GM18861 (cell line): ENCODE measurements around the gene CCDC85B.
A peak's percentile ranks its signal among the peaks of the same experiment; 100 is the strongest.

ENCODE experiments used
- ATAC-seq: cut with Tn5 transposase; IDR thresholded peaks from one replicate; pipeline ENCODE4 v1.9.1; 2021; ENCODE audit not compliant: unreplicated experiment

The CCDC85B gene

GRCh38 chr11:65903715-65904114 lies 13.2 kb downstream of the CCDC85B start:
- ATAC-seq, result no peak

DNA sequence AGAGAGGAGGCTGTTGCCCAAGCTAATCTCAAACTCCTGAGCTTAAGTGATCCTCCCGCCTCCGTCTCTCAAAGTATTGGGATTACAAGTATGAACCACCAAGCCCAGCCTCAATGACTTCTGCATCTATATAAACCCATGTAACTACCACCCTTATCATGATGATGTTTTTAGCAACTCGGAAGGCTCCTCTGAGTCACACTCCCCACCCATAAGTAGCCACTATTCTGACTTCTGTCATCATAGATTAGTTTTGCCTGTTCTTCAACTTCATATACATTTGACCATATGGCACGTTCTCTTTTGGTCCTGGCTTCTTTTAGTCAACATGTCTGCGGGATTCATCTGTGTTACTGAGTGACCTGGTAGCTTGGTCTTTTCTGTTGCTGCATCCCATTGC lies 16.1 kb downstream of the CCDC85B start:
- no peak for ATAC-seq

- no peak for ATAC-seq
Measured at GRCh38 chr11:65907878-65908277, 17.4 kb downstream of the CCDC85B start.

DNA sequence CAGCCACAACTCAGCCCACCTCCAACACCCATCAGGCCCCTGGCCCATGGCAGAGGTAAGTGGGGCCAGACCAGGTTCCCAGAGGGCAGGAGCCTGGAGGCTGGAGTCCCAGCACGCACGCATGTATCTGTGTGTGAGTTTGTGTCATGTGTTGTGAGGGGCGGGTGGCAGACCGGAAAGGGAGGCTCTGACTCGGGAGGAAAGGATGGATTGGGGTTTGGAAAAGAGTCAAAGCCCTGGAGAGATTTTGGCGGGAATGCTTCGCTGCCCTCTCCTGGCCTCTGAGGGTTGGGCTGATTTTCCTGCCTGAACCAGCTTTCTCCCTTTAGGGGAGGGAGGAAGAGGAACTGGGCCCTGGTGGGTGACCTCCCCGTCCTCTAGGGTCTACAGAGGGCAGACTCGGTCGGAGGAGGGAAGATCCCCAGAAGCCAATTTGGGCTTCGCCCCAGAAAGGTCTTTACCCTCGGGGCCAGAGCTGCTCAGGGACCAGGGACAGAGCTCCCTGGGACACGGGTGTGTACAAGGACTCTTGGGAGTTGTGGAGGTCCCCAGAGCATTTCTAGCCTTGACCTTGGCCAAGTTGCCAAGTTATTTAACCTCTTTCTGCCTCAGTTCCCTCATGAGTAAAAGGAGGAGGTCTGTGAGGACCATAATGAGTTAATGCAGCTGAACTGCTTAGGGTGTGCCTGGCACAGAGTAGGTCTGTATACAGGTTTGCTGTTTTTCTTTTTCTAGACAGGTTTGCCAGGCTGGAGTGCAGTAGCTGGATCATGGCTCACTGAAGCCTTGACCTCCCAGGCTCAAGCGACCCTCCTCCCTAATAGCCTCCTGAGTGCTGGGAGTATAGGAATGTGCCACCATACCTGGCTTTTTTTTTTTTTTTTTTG lies 21.5 kb downstream of the CCDC85B start:
- no peak for ATAC-seq

DNA sequence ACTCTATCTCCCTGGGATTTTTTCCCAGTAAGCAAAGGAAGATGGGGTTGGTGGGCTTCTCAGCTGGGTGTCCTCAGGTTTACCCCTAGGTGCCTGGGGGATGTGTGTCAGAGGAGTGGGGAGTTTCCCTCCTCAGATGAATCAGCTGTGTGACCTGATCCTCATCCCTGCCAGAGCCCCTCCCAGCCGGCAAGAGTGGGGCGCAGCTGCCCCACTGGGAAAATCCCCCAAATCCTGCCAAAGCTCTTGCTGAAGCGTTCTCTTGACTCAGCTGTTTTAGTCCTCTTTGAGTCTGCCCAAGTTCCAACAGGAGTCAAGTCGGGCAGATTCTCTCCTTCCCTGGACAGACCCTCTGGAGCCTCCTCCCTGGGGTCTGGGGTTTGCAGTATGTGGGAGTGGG lies 22.4 kb downstream of the CCDC85B start:
- ATAC-seq, result no peak

DNA sequence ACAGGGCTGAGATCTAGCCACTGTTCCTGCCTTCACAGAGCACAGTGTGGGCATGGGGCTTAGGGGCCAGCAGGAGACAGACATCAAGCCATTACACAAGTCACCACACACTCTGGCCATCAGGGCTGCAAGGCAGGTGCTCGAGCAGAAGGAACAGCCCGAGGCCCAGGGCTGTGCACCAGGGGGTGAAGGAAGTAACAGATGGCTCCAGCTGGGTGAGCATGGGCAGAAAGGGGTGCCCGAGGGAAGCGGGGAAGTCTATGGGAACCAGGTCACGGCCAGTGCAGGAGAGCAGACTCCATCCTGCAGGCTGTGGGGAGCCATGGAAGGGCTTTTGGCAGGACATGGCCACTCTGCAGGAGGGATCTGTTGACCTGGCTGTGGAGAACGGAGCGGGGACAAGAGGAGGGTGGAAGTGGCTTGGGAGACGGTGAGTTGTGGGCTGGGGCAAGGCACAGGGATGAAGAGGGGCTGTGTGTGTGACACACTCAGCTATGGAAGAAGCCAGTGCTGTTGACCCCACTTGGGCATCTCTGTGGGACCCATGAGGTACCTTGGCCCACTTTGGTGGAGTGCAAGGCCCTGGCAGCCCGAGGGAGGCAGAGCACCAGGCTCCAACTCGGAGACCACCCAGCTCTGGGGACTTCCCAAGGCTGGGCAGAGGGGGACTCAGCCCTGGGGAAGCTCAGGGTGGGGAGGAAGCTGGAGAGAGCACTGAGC lies 24.8 kb downstream of the CCDC85B start:
- no peak for ATAC-seq

- no peak for ATAC-seq
Measured at GRCh38 chr11:65915821-65916251, 25.4 kb downstream of the CCDC85B start.

- ATAC-seq, result no peak
Measured at GRCh38 chr11:65916391-65916790, 25.9 kb downstream of the CCDC85B start.

GRCh38 chr11:65917077-65917433 lies 26.6 kb downstream of the CCDC85B start:
- no peak for ATAC-seq

DNA sequence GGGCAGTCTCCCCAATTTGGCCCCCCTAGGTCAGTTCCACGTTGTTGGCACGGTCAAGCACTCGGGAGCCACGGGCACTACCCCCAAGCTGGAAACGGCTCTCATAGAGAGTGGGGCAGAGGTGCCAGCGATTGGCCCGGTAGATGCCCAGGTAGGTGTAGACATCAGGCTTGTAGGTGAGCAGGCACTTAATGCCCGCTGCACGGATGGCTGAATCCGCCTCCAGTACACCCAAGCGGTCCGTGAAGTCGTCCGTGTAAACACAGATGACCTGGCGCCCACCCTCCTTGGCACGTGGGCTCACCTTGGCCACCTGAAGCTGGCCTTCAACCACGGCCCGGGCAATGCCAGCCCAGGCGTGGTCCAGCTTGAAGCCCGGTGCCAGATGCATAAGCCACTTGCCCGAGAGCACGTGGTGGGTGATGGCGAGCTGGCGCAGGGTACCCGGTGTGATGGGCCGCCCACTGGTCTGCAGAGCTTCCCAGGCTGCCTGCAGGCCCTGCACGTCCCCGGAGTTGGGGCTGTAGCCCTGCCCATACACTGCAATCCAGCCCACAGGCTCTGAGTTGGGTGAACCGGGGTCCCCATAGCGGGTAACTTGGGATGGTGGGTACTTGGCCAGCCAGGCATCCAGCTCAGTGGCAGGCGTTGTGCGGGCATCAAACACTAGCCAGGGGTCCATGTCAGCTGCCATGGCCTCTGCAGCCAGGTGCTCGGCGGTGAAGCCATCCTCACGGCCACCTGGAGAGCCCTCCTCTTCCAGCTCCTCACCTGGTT lies 27.1 kb downstream of the CCDC85B start:
- ATAC-seq, result no peak

- peak; percentile 36 for ATAC-seq
Measured at GRCh38 chr11:65918211-65919140, 28.0 kb downstream of the CCDC85B start, which contains the start of gene C11orf68. Gene C11orf68 (minus strand): TSS chr11:65919062. CDS start chr11:65919031, 31 bp downstream.

DNA sequence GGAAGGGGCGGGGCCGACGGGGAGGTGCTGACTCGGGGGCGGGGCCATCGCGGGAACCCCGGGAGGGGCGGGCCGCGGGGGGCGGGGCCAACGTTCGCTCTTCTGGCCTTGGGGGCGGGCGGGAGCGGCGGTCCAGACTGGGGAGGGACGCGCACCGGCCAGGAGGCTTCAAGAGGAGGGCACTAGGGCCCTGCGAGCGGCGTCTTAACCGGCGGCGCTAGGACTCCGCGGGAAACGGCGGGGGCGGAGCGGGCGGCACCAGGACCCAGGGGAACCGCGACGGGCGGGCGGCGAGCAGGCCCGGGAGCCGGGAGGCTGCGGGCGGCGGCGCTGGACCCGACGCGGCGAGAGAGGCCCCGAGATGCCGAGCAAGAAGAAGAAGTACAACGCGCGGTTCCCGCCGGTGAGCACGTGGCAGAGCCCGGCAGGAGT lies 28.7 kb downstream of the CCDC85B start, which contains the start of gene DRAP1:
DRAP1 (plus strand) TSS at position 286 of the 432 bp plus-strand sequence; CDS start at position 362, 76 bp downstream.
- peak; percentile 73 for ATAC-seq

GRCh38 chr11:65919573-65920371 lies 29.3 kb downstream of the CCDC85B start:
- ATAC-seq, result peak; percentile 24

- no peak for ATAC-seq
Measured at GRCh38 chr11:65920372-65920802, 29.9 kb downstream of the CCDC85B start.

DNA sequence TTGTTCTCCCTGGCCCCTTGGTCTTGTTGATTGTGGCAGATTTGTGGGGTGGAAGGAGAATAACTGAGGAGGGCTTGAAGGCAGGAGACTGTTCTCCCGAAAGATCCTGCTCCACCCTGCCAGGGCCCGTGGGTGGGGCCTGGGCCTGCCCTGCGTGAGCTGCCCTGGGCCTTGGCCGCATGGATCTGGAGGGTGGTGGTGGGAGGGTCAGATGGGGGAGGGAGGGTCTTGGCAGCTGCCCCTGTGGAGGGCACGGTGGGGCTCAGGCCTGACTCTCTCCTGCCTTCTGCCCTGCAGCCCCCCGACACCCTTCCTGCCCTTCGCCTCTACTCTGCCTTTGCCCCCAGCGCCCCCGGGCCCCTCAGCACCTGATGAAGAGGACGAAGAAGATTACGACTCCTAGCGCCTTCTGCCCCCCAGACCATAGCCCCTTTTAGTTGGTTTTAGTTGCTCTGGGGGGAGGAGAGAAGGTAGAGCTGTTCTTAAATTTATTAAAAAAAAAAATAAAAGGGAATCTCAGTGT lies 30.6 kb downstream of the CCDC85B start:
- no peak for ATAC-seq

GRCh38 chr11:65921876-65922275 lies 31.4 kb downstream of the CCDC85B start:
- ATAC-seq, result no peak

DNA sequence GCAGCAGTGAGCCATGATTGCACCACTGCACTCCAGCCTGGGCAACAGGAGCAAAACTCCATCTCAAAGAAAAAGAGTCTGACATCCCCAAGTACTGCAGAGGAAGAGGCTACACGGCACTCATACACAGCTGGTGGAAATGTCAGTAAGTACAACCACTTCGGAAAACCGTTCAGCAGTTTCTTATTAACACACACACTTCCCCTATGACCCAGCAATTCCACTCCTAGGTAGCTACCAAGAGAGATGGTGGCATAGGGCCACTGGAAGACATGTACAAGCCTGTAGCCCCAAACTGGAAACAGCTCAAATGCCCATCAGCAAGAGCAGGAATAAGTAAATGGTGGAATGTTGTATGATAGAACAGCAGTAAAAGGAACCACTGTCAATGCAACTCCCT lies 32.1 kb downstream of the CCDC85B start:
- ATAC-seq, result no peak

DNA sequence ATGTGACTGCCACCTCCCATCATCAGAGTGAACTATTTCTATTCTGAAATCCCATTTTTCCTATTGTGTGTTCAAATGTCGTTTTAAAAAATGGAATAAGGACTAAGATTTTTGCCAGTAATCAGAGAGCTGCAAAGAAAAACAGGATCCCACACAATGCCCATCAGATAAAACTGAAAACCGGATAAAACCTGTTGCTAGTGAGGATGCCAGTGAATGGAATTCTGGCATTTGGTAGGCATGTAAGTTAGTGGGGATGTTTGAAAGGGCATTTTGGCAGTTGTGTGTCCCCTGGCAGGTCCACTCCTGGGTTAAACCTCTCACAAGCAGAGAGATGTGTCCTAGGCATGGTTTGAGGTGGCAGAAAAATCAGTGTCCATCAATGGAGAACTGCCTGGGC lies 34.9 kb downstream of the CCDC85B start:
- ATAC-seq, result no peak

GRCh38 chr11:65927904-65928397 lies 37.5 kb downstream of the CCDC85B start:
- no peak for ATAC-seq
